Gastroesophageal sphincter (tissue), 3 donors: ENCODE data around the gene ARMC9.

ENCODE experiments used
- POLR2A ChIP-seq, 2 donors: fragments of 450-650 bp; IDR thresholded peaks; one replicate each; pipeline ENCODE4 v1.6.1; 2017; ENCODE audit warnings: antibody characterized with exemption in 2 of 2, mild to moderate bottlenecking in 2 of 2, moderate library complexity in 1 of 2
- TF ChIP-seq, protein P1 (sequence below), 4 experiments: fragments of 200-600 bp in 2 of 4; fragments of 450-650 bp in 2 of 4; sonication (generic) in 1 of 4; IDR thresholded peaks; one replicate each; pipeline ENCODE4 v1.5.1; 2017 to 2019; ENCODE audit warnings: antibody characterized with exemption in 4 of 4, mild to moderate bottlenecking in 2 of 4, moderate library complexity in 2 of 4

DNA sequence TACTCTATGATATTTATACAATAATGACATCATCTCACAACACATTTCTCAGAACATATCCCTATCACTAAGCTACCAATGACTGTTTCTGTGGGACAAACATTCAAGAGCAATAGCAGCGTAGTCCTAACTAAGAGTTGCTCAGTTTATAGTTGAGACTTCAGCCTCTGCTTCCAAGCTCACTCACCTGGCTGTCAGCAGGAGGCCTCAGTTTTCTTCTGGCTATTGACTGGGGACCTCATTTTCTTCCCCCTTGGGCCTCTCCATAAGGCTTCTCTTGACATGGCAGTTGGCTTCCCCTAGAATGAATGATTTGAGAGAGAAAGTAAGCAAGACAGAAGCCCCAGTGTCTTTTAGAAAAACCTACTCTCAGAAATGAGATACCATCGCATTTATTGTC is 85.9 kb downstream of the ARMC9 start:
- TF ChIP-seq, protein P1, sequence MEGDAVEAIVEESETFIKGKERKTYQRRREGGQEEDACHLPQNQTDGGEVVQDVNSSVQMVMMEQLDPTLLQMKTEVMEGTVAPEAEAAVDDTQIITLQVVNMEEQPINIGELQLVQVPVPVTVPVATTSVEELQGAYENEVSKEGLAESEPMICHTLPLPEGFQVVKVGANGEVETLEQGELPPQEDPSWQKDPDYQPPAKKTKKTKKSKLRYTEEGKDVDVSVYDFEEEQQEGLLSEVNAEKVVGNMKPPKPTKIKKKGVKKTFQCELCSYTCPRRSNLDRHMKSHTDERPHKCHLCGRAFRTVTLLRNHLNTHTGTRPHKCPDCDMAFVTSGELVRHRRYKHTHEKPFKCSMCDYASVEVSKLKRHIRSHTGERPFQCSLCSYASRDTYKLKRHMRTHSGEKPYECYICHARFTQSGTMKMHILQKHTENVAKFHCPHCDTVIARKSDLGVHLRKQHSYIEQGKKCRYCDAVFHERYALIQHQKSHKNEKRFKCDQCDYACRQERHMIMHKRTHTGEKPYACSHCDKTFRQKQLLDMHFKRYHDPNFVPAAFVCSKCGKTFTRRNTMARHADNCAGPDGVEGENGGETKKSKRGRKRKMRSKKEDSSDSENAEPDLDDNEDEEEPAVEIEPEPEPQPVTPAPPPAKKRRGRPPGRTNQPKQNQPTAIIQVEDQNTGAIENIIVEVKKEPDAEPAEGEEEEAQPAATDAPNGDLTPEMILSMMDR (IDR thresholded peaks at IDR 0.05) = no peak
- no peak for TF ChIP-seq POLR2A (IDR thresholded peaks at IDR 0.05)
